Panc1 (cell line): Measurements from ENCODE around the gene IFIT1B.

Experiments used
- POLR2AphosphoS5 ChIP-seq: IDR thresholded peaks from 2 replicates; pipeline ENCODE4 v1.6.1; 2012; ENCODE audit warnings: mild to moderate bottlenecking, low read depth, low read length, moderate library complexity
- TCF7L2 ChIP-seq: IDR thresholded peaks from 2 replicates; pipeline ENCODE4 v1.6.1; 2011; ENCODE audit warnings: mild to moderate bottlenecking, low read depth, low read length, inconsistent platforms
- TF ChIP-seq, protein P1 (sequence below): fragments of 450-650 bp; IDR thresholded peaks from 2 replicates; pipeline ENCODE4 v1.5.1; 2017; ENCODE audit warnings: mild to moderate bottlenecking

GRCh38 chr10:89357975-89358374 is 19.9 kb upstream of the IFIT1B start:
- TF ChIP-seq, protein P1, sequence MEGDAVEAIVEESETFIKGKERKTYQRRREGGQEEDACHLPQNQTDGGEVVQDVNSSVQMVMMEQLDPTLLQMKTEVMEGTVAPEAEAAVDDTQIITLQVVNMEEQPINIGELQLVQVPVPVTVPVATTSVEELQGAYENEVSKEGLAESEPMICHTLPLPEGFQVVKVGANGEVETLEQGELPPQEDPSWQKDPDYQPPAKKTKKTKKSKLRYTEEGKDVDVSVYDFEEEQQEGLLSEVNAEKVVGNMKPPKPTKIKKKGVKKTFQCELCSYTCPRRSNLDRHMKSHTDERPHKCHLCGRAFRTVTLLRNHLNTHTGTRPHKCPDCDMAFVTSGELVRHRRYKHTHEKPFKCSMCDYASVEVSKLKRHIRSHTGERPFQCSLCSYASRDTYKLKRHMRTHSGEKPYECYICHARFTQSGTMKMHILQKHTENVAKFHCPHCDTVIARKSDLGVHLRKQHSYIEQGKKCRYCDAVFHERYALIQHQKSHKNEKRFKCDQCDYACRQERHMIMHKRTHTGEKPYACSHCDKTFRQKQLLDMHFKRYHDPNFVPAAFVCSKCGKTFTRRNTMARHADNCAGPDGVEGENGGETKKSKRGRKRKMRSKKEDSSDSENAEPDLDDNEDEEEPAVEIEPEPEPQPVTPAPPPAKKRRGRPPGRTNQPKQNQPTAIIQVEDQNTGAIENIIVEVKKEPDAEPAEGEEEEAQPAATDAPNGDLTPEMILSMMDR: no peak
- TF ChIP-seq POLR2AphosphoS5 (no peak), TCF7L2 (no peak)
